Adipocyte (in vitro differentiated cells): ENCODE data around the gene MDN1.
"Not testable (repeated sequence)": the region's sequence is repeated elsewhere in the genome, so short reads cannot be mapped to it uniquely, and the experiment has no call there.

Experiments used
- DNase-seq: peaks from one replicate; pipeline ENCODE4 v3.0.0-alpha.2; 2015; ENCODE audit warnings: low read depth
- H3K27me3 ChIP-seq: replicated peaks from 2 replicates; pipeline ENCODE4 v1.7.0; 2013; ENCODE audit warnings: mild to moderate bottlenecking, low read length, moderate library complexity; ENCODE audit not compliant: control insufficient read depth, insufficient read depth
- H3K36me3 ChIP-seq: 2 replicates; pipeline ENCODE4 v1.7.0; 2013; ENCODE audit warnings: low read length, mild to moderate bottlenecking, moderate library complexity; ENCODE audit not compliant: control insufficient read depth, insufficient read depth, severe bottlenecking
- H3K4me1 ChIP-seq: 2 replicates; pipeline ENCODE4 v1.7.0; 2013; ENCODE audit warnings: mild to moderate bottlenecking, low read length, moderate library complexity; ENCODE audit not compliant: control insufficient read depth, insufficient read depth
- H3K4me3 ChIP-seq: 2 replicates; pipeline ENCODE4 v1.7.0; 2013; ENCODE audit warnings: mild to moderate bottlenecking, low read length, moderate library complexity
- H3K9ac ChIP-seq: 2 replicates; pipeline ENCODE4 v1.7.0; 2013; ENCODE audit warnings: mild to moderate bottlenecking, low read length, moderate library complexity
- H3K9me3 ChIP-seq: 2 replicates; pipeline ENCODE4 v1.7.0; 2013; ENCODE audit warnings: mild to moderate bottlenecking, low read length, moderate library complexity; ENCODE audit not compliant: control insufficient read depth

The MDN1 gene

DNA sequence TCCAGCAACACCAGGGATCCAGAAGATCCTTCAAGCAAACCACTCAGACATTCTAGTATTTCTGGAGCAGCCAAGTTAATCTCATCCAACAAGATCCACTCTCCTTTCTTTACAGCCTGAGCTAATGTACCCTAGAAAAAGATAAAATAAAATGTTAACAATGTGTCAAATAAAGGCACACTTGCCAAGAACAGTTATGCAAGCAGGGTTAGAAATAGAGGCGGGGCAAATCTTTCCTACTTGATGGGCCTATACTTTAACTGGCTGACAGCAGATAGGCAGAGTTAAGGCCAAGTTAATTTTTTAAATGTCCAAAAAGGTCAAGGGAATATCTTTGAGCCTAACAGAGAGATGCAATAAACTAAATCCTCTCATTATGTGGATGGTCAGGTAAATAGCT, 60.8 kb downstream of the MDN1 start:
- H3K36me3 ChIP-seq: peaks cover 67% of the 10 kb centered on the region
- H3K4me1 ChIP-seq: peaks cover 3% of the 10 kb centered on the region
- no peaks in the 10 kb centered on the region for H3K27me3 ChIP-seq
- DNase-seq: no peak
- no peaks in the 10 kb centered on the region for H3K9me3 ChIP-seq
- no peak overlapping the region for H3K9ac ChIP-seq
- H3K4me3 ChIP-seq: no peak overlapping the region

DNA sequence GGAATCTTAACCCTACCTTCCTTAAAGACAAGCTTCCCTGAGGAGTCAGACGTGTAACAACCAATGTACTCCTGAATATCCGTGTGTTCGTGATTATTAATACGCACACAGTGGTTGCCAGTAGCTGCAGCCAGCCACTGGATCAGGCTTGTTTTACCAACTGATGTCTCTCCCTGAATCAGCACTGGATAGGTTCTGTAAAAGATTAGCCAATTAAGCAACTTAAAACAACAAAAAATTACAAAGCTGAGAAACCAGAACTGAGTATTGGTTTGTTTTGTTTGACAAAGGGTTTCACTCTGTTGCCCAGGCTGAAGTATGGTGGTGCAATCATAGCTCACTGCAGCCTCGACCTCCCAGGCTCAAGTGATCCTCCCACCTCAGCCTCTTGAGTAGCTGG, 69.3 kb downstream of the MDN1 start:
- Histone ChIP-seq H3K9ac (no peak overlapping the region), H3K9me3 (no peaks in the 10 kb centered on the region), H3K36me3 (peaks cover 68% of the 10 kb centered on the region), H3K27me3 (no peaks in the 10 kb centered on the region), H3K4me1 (peaks cover 15% of the 10 kb centered on the region), H3K4me3 (no peak overlapping the region)
- DNase-seq: no peak

DNA sequence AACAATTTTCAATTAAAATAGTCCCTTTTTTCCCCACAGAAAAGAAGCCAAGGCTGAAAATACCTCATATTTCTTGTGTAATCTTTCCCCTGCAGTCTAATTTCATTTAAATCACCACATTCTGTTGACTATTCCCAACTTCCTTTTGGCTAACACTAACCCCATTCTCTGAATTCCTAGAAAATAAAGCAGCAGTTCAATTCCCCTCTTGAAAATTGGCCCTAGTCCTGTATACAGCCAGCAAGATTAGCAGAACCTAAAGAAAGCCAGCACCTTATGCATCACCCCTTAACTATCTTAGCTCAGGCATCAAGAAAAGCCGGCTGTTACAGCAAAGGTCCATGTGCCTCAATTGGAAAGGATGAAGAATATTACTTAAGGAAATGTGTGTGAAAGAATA, 69.7 kb downstream of the MDN1 start:
- H3K4me3 ChIP-seq: no peak overlapping the region
- H3K27me3 ChIP-seq: no peaks in the 10 kb centered on the region
- peak; percentile 41 for DNase-seq
- no peak overlapping the region for H3K9ac ChIP-seq
- H3K36me3 ChIP-seq: peaks cover 68% of the 10 kb centered on the region
- peaks cover 16% of the 10 kb centered on the region for H3K4me1 ChIP-seq
- no peaks in the 10 kb centered on the region for H3K9me3 ChIP-seq

DNA sequence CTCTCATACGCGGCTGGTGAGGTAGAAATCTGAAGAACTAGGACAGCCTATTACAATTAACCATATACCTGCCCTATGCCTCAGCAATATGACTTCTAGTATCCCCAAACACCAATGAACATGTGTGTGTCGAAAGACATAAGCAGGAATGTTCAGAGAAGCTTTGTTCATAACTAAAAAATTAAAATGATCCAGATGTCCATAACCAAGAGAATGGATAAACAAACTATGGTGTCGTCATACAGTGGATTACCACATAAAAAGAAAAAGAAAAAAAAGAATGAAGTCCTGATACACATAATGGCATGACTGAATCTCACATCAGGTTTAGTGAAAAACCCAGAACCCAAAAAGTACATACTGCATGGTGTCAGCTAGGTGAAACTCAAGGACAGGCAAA, 73.9 kb downstream of the MDN1 start:
- H3K36me3 ChIP-seq: peaks cover 49% of the 10 kb centered on the region

DNA sequence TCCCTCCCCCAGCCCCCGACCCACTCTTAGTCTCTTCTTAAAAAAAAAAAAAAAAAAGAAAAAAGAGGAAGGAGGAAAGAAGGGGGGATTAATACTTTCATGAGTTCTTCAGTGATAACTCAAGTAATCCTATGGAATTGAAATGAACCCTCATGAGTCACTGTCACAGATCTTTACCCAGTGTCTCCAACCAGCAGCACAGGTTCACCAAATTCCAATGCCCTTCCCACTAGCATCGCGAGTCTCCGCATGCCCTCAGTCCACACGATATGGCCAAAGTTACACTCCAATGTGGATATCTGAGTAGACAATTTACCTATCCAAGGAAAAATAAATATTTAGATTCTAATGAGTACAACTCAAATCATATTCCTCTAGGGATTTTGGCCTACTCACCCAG, 74.5 kb downstream of the MDN1 start:
- H3K9ac ChIP-seq: no peak overlapping the region
- DNase-seq: no peak
- no peaks in the 10 kb centered on the region for H3K9me3 ChIP-seq
- peaks cover 14% of the 10 kb centered on the region for H3K4me1 ChIP-seq
- peaks cover 54% of the 10 kb centered on the region for H3K36me3 ChIP-seq
- no peak overlapping the region for H3K4me3 ChIP-seq
- H3K27me3 ChIP-seq: no peaks in the 10 kb centered on the region

More for the DNA sequence above, 73.9 kb downstream of the MDN1 start:
- Histone ChIP-seq H3K4me3 (no peak overlapping the region), H3K9ac (no peak overlapping the region), H3K27me3 (no peaks in the 10 kb centered on the region), H3K4me1 (peaks cover 16% of the 10 kb centered on the region), H3K9me3 (no peaks in the 10 kb centered on the region)
- peak; percentile 76 for DNase-seq

DNA sequence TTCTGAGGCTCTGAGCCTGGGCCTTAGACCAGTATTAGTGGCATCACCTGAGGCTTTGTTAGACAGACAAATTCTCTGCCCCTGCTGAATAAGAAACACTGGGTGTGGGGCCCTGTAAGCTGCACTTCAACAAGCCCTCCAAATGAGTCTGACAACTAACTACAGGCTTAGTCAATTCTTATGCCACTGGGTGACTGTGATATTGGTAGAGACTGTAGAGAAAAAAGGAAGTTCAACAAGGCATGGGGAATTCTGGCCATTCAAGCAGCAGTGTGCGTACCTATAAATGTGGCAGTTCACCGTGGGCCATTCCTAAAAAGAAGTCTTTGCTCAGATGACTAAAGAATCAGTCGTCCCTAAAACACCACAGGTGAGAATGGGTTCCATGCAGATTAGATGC, 82.7 kb downstream of the MDN1 start:
- H3K4me1 ChIP-seq: no peaks in the 10 kb centered on the region
- H3K9ac ChIP-seq: no peak overlapping the region
- no peaks in the 10 kb centered on the region for H3K27me3 ChIP-seq
- H3K9me3 ChIP-seq: no peaks in the 10 kb centered on the region
- H3K36me3 ChIP-seq: peaks cover 57% of the 10 kb centered on the region
- no peak for DNase-seq
- H3K4me3 ChIP-seq: no peak overlapping the region

DNA sequence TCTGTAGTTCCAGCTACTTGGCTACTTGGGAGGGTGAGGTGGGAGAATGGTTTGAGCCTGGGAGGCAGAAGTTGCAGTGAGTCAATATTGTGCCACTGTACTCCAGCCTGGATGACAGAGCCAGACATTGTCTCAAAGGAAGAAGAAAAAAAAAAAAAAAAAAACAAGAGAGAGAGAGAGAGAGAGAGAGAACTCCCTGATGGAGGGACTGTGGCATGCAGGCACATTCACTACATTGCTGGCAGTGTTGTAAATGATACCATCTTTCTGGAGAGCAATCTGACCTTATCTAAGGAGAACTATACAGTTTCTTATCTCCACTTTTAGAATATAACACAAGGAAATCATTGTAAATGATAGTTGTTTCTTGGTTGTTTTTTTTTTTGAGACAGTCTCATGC, 85.1 kb downstream of the MDN1 start:
- Histone ChIP-seq H3K4me3 (no peak overlapping the region), H3K27me3 (no peaks in the 10 kb centered on the region), H3K9me3 (no peaks in the 10 kb centered on the region), H3K4me1 (no peaks in the 10 kb centered on the region), H3K9ac (no peak overlapping the region), H3K36me3 (peaks cover 62% of the 10 kb centered on the region)
- DNase-seq: peak; percentile 9

DNA sequence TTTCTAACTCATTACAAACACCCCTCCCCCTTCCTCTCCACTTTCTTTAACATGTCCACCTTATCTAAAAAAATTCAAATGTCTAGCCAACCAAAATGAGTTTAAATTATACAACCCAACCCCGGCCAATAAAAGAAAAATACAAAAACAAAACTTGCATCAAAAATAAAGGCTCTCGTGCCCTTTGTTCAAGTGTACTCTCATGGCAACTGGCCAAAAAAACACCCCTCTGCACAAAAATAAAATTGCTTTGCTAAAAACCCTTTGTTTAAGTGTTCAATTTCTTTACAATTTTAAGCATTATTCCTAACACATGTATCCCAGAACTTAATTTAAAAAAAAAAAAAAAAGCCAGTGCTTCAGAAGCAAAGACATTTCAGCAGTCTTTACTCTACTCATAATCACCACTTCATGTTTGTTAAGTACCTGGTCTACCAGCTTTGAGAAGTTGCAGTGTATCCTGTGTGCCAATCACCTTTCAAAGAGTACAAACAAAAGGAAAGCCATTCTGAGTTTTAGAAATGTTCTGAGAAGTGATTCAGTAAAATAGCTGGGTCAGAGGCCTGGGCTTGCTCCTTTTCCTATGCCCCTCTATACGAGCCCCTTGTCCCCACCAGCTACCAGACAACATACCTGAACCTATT, 87.5 kb downstream of the MDN1 start:
- Histone ChIP-seq H3K4me1 (no peaks in the 10 kb centered on the region), H3K9me3 (no peaks in the 10 kb centered on the region), H3K27me3 (no peaks in the 10 kb centered on the region), H3K4me3 (no peak overlapping the region), H3K36me3 (peaks cover 67% of the 10 kb centered on the region), H3K9ac (no peak overlapping the region)
- no peak for DNase-seq

DNA sequence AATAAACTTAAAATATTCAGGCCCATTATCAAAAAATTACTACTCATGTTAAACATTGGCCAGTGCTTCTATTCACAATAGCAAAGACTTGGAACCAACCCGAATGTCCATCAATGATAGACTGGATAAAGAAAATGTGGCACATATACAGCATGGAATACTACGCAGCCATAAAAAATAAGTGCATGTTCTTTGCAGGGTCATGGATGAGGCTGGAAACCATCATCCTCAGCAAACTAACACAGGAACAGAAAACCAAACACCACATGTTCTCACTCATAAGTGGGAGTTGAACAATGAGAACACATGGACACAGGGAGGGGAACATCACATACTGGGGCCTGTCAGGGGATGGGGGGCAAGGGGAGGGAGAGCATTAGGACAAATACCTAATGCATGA, 88.3 kb downstream of the MDN1 start:
- H3K4me1 ChIP-seq, H3K9me3 ChIP-seq, H3K9ac ChIP-seq, H3K4me3 ChIP-seq, DNase-seq, H3K27me3 ChIP-seq: not testable (repeated sequence)
- peaks cover 67% of the 10 kb centered on the region for H3K36me3 ChIP-seq

DNA sequence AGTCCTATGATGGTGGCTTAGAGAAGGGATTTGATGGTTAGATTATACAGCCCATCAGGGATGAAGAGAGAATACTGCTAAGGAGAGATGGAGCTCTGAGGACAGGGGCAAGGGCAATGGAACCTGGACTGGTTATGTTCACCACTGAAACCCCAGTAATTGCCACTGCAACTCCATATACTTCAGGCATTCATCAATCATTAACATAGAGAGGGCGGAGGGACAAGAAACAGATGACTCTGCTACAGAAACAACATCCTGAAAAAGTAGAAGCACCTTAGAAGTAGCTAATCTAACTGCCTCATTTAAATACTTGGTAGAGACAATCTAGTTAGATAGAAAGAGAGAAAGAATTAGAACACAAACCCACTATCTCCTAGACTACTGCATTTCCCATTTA, 89.8 kb downstream of the MDN1 start:
- Histone ChIP-seq H3K4me3 (no peak overlapping the region), H3K9ac (no peak overlapping the region), H3K4me1 (no peaks in the 10 kb centered on the region), H3K27me3 (no peaks in the 10 kb centered on the region), H3K9me3 (no peaks in the 10 kb centered on the region), H3K36me3 (peaks cover 75% of the 10 kb centered on the region)
- no peak for DNase-seq

DNA sequence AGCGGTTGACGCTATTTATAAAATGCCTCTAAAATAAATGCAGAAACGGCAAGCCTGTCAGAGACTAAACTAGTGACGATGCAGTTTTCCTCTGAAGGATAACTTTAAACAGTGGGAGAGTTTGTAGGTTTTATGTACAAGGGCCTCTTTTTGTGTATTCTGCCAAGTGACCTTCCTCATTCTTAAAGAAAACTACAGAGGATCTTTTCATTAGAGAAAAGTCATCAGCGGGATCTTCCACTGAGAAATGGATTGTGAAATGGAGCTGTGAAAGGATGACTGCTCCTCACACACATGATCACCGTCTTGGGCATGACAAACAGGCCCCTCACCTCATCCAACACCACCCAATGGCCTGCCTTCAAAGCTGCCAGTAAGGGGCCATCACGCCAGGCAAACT, 92.1 kb downstream of the MDN1 start:
- Histone ChIP-seq H3K36me3 (peaks cover 76% of the 10 kb centered on the region), H3K4me3 (no peak overlapping the region), H3K9me3 (no peaks in the 10 kb centered on the region), H3K4me1 (no peaks in the 10 kb centered on the region), H3K9ac (no peak overlapping the region), H3K27me3 (no peaks in the 10 kb centered on the region)
- no peak for DNase-seq

DNA sequence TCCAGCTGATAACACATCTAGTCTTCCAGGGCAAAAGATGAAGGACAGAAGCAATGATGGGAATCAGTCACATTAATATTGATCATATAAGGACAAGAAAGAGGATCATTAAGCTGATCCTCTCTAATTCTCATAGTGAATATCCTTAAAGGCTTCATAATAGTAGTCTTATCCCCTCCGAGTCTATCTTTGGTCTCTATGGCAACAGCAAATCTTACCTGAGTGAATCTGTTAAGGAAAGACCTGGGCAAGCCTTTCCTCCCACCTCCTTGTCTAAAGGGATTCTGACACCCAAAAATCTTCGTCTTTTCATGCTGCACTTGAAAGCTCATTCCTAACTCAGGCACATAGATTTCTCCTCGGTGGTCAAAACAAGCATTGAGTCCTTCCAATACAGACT, 94.6 kb downstream of the MDN1 start:
- no peak for DNase-seq
- Histone ChIP-seq H3K9ac (no peak overlapping the region), H3K4me1 (no peaks in the 10 kb centered on the region), H3K36me3 (peaks cover 83% of the 10 kb centered on the region), H3K4me3 (no peak overlapping the region), H3K27me3 (no peaks in the 10 kb centered on the region), H3K9me3 (no peaks in the 10 kb centered on the region)
